ENCODE results near the gene ACTN4.
"Not testable (repeated sequence)": the region's sequence is repeated elsewhere in the genome, so short reads cannot be mapped to it uniquely, and the experiment has no call there.

DNA sequence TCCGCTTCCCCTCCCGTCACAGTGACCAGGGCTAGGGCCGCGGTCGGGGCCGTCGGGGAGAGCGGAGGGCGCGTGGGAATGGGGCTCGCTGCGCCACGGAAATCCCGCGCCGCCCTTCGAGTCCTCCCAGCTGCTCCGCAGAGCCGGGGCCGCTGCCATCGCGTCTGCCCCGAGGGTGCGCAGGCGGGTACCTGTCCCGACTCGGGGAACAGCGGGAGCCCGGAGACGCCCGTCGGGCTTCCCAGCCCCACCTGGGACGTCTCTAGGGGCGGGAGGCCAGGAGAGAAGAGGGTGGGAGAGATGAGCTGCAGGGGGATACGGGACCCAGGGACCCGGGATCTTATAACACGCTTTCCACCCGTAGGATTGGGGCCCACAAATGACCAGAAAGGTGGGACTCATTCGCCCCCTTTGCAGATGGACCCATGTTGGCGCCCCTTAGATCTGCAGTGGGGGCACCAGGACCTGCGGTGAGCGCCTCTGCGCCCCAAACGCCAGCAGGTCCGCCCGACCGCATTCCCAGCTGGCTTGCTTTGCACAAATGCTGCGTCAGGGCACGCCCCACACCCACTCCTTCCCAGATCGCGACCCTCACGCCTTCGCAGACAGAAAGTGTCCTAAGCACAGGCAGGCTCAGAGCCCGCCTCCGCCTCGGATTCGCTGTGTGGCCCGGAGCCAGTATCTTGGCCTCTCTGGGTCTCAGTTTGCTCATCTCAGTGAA is 122.9 kb downstream of the ACTN4 start:
- TF ChIP-seq, protein P1, sequence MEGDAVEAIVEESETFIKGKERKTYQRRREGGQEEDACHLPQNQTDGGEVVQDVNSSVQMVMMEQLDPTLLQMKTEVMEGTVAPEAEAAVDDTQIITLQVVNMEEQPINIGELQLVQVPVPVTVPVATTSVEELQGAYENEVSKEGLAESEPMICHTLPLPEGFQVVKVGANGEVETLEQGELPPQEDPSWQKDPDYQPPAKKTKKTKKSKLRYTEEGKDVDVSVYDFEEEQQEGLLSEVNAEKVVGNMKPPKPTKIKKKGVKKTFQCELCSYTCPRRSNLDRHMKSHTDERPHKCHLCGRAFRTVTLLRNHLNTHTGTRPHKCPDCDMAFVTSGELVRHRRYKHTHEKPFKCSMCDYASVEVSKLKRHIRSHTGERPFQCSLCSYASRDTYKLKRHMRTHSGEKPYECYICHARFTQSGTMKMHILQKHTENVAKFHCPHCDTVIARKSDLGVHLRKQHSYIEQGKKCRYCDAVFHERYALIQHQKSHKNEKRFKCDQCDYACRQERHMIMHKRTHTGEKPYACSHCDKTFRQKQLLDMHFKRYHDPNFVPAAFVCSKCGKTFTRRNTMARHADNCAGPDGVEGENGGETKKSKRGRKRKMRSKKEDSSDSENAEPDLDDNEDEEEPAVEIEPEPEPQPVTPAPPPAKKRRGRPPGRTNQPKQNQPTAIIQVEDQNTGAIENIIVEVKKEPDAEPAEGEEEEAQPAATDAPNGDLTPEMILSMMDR (IDR thresholded peaks at IDR 0.05): not testable (repeated sequence)
- TF ChIP-seq ZFX (IDR thresholded peaks at IDR 0.05; ENCODE audit: borderline replicate concordance): not testable (repeated sequence)
